Erythroblast (primary cell): ENCODE results near the gene ATRNL1.

Experiments used
- GATA1 ChIP-seq: IDR thresholded peaks from 2 replicates; pipeline ENCODE4 v1.6.1; 2011; ENCODE audit warnings: low read depth, mild to moderate bottlenecking, control low read depth, low read length, moderate library complexity
- POLR2A ChIP-seq: IDR thresholded peaks from 2 replicates; pipeline ENCODE4 v1.6.1; 2011; ENCODE audit warnings: mild to moderate bottlenecking, low read length

GRCh38 chr10:115384665-115385064 lies 291.5 kb downstream of the ATRNL1 start:
- TF ChIP-seq POLR2A (no peak), GATA1 (no peak)
